ENCODE measurements around the gene MMP7.

MMP7 gene

GRCh38 chr11:102530558-102530957, at the start of gene MMP7:
MMP7 (minus strand) TSS chr11:102530747; CDS start chr11:102530700, 47 bp downstream.
- DNase-seq (ENCODE audit: low read depth): peak; percentile 45

DNA sequence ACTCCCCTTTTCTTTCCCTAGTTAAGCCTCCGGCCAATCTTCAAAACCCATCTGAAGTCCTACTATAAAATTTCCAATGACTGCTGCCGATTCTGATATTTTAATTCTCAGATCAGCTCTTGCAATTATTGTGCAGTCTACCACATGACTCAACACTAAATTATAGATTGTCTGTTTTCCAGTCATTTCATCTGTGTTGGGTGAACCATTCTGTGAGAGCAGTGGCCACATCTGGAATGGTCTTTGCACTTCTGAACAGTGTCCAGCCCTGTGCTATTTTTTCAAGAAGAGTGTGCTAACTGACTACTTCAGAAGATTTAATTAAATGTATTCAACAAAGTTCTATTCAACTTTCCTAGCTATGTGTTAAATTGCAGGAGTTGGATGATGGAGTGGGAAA, 47.2 kb upstream of the MMP7 start:
- DNase-seq (ENCODE audit: low read depth): no peak

DNA sequence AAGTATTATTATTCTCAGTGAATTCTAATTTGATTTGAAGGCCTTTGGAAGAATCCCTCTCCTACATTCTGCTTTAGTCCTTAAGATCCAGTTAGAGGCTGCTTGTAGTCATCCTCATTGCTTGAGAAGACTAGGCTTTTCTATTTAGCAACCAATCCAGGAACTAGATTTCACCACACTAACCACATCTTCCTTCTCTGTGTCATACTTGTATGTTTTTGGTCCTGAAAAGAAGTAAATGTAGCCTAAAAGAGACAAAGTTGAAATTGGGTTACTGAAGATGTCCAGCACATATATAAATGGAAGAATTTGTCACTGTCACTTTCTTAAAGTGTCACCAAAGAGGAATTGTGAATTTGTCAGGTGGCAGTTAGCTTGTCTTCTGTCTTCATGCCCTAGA, 46.6 kb upstream of the MMP7 start:
- DNase-seq (ENCODE audit: low read depth): peak; percentile 43

DNA sequence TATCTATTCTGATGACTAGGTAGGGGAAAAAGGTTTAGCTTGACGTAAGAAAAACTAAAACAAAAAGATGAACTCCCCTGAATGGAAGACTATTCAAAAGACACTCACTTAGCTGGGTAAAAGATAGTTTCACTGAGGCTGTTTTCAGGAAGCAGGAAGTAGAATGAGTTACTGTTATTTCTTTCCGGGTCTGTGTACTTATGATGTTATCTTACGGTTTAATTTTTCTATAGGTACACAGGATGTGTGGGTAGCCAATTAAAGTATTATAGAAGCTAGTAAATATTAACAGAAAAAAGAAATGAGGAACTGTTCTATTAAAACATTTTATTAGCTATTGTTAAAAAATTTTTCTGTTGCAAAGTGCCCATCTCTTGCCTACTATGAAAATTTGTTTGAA, 45.8 kb upstream of the MMP7 start:
- no peak for DNase-seq (ENCODE audit: low read depth)

DNA sequence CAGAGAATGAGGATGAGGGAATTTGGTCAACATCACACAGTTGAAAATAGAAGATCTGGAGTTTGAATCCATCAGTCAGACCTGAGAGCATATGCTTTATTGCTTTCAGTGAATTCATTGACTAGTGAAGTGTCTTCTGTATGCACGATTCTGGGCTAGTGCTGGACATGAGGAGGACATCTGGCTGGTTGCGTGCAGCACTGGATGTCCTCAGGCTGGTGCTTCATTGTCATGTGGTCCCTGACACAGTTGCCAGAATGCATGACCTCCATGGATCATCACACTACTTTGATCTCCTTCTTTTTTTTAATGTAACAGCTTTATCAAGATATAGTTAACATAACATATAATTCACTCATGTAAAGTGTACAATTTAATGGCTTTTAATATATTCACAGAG, 44.5 kb upstream of the MMP7 start:
- DNase-seq (ENCODE audit: low read depth): no peak

- no peak for DNase-seq (ENCODE audit: low read depth)
These were observed 43.3 kb upstream of the MMP7 start for GRCh38 chr11:102573851-102574250.

DNA sequence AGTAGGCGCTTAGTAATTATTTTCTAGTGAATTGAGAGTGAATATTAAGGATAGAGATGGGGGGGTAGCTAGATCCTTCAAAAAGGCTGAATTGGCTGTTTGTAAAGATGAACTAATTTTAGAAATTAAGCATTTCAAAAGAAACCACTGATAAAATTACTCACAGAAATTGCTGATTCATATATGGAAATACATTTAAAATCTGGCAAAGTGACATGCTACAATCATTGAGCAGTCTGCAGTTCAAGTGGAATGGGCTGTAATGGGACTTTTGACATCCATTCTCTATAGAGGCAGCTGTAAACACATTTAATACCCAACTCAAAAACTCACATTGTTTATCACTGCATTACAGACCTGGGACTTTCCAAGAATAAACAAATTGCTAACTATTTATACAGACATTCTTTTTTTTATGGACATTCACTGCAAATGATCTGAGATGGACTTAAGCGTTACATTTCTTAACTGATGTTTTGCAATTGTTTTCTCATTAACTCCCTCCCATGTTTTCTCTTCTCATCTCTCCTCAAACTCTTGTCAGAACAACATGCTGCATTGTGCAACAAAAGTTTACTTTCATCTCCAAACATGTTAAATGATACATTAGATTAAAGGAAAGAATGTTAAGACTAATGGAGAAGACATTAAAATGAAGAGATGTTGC, 42.1 kb upstream of the MMP7 start:
- no peak for DNase-seq (ENCODE audit: low read depth)

- DNase-seq (ENCODE audit: low read depth): no peak
These were observed 38.3 kb upstream of the MMP7 start for GRCh38 chr11:102568851-102569250.

- no peak for DNase-seq (ENCODE audit: low read depth)
These were observed 35.6 kb upstream of the MMP7 start for GRCh38 chr11:102566112-102566511.

DNA sequence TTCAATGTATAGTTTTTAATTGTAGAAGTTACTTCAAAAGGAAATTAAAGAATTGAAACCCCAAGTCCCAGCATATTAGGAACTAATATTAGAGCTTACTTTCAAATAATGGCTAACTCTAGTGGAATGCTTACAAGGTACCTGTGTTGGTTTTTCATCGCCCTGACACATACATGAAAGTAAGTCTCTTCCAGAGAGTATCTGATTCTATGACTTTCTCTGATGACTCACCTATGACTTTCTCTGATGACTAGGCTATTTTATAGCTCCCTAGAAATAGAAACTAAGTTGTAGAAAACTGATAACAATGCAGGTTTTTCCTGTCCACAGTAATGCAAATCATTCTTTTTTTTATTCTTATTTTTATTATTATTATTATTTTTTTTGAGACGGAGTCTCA, 33.6 kb upstream of the MMP7 start:
- peak; percentile 79 for DNase-seq (ENCODE audit: low read depth)

GRCh38 chr11:102561636-102562035, 31.1 kb upstream of the MMP7 start:
- no peak for DNase-seq (ENCODE audit: low read depth)

GRCh38 chr11:102560555-102561011, 30.0 kb upstream of the MMP7 start:
- DNase-seq (ENCODE audit: low read depth): peak; percentile 85

DNA sequence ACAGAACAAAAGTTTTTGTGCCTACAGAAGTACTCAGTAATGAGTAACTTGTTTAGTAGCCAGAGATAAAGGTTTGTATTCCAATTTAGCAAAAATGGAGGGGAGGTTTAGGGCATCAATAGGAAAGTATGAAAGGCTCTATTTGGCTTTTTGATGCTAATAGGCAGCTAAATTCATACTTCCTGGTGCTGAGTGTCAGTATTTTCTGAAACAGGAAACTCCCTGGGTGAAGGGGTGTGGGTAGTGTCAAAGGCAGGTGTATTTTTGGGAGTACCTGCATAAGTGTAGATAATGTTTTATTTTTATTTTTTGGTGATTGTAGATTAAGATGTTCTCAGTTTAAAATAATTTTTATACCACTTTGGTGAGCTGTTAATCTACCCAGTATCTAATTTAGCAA, 29.3 kb upstream of the MMP7 start:
- DNase-seq (ENCODE audit: low read depth): no peak

DNA sequence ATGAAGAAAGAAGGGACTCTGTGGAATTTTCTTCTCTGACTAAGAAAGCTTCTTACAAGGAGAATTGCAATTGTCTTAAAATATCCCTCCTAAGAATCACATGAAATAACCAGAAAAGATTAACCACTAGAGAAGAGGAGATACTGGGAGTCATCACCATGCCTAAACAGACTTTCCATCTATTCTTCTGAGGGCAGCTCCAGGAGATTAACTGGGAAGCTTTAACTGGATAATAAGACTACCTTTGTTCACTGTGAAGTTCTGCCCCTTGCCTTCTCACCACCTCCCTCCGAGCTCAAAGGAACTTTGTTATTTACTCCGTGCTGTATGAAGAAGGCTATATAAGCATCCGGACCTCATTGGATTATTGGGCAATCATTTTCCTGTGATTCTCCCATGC, 24.5 kb upstream of the MMP7 start:
- no peak for DNase-seq (ENCODE audit: low read depth)

- DNase-seq (ENCODE audit: low read depth): no peak
These were observed 23.3 kb upstream of the MMP7 start for GRCh38 chr11:102553835-102554282.

DNA sequence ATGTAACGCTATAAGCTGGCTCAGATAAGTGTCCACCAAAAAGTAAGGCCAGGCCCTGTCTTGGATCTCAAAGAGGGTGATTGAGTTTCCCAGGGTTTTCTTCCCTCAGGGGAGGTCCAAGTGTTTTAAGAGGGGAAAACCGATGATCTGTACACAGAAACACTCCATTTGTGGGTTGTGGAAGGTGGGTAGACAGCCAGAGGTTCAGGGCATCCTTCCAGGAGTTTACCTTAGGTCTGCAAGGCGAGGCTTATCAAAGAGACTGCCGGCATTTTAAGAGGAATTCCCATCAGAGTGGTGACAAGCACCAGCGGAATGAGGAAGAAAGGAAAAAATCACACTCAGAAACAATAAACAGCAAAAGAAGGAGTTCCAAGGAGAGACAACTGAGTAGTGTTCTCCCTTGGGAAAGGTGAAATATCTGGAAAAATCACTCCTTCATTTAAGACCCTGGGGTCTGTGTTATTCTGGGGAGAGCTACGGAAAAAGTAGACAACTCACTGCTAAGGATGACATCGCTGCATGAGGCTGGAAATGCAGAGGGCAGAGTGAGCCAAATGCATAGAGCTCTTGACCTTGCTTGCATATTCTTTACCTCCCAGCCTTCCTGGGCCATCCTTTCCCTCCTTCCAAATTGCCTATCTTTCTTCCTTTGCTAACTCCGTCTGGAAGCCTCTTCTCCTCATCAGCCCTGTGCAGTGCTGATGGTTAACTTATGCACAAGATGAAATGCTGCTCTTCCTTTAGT, 22.1 kb upstream of the MMP7 start:
- DNase-seq (ENCODE audit: low read depth): peak; percentile 28

DNA sequence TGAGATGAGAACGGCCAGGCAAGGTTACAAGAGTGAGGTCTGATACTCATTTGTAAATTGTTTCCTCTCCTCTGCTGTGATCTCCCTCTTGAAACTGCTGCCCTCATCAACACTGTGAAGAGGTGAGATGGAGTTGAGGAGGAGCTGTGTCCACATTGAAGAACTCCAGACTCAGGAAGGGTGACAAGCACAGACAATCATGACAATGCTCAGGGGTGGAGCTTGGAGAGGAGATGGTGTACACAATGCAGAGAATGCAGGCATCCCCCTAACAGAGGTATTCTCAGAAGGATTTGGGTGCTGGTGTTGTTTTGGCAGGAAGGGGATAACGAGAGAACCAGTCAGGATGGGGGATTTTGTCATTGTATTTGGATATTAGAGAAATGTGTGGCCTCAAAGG, 21.5 kb upstream of the MMP7 start:
- no peak for DNase-seq (ENCODE audit: low read depth)

- no peak for DNase-seq (ENCODE audit: low read depth)
These were observed 20.7 kb upstream of the MMP7 start for GRCh38 chr11:102551169-102551781.

DNA sequence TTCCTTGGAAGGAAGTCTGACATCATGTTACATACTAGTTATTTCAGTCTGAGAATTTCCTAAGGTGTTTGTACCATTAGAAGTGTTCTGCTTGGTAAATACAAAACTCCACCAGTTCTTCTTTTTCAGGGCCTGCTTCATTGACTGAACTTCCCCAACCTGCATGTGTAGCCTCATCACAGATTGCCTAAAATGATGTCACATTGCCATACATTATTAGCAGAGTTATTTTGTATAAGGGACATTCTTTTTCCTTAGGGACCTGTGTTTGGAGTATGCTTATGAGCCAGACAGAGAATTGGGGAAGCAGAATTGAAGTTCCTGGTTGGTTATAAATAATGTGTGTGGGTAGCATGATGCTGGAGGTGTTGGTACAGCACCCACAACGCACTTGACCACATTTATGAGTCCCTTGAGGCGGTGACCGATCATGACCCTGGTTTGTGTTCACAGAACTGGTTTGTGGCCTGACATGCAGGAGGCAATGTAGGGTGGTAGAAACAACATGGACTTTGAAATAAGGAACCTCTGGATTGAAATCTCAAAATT, 16.4 kb upstream of the MMP7 start:
- DNase-seq (ENCODE audit: low read depth): no peak

GRCh38 chr11:102546427-102546826, 15.9 kb upstream of the MMP7 start:
- DNase-seq (ENCODE audit: low read depth): no peak

DNA sequence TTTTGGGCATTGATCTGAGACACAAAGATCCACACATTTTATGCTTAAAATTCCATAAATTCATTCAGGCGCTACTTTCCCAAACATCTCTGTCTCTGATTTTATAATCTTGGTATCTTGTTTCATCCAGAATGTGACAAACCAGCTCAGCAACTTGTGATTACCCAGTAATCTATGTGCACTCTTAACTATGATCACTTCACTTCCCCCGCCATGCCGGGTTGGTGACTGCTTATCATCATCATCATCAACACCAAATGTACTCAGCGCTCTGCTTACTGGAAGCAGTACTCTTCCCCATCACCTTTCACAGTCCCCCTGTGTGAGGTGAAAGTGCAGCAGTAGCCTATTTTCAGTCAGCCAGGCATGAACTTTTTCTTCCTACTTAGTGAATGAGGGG, 15.2 kb upstream of the MMP7 start:
- no peak for DNase-seq (ENCODE audit: low read depth)

DNA sequence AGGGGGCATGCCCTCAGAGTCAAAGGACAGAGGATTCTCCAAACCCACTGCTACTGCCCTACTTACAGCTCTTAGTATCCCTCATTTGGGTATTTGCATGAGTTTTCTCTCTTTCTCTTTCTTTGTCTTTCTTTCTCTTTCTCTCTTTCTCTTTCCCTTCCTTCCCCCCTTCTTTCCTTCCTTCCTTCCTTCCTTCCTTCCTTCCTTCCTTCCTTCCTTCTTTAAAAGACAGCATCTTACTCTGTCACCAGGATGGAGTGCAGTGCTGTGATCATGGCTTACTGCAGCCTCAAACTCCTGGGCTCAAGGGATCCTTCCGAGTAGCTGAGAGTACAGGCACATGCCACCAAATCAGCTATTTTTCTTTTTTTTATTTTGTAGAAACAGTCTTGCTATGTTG, 14.0 kb upstream of the MMP7 start:
- no peak for DNase-seq (ENCODE audit: low read depth)

GRCh38 chr11:102539567-102539966, 9.0 kb upstream of the MMP7 start:
- no peak for DNase-seq (ENCODE audit: low read depth)
